ENCODE data around the gene MMP17.

DNA sequence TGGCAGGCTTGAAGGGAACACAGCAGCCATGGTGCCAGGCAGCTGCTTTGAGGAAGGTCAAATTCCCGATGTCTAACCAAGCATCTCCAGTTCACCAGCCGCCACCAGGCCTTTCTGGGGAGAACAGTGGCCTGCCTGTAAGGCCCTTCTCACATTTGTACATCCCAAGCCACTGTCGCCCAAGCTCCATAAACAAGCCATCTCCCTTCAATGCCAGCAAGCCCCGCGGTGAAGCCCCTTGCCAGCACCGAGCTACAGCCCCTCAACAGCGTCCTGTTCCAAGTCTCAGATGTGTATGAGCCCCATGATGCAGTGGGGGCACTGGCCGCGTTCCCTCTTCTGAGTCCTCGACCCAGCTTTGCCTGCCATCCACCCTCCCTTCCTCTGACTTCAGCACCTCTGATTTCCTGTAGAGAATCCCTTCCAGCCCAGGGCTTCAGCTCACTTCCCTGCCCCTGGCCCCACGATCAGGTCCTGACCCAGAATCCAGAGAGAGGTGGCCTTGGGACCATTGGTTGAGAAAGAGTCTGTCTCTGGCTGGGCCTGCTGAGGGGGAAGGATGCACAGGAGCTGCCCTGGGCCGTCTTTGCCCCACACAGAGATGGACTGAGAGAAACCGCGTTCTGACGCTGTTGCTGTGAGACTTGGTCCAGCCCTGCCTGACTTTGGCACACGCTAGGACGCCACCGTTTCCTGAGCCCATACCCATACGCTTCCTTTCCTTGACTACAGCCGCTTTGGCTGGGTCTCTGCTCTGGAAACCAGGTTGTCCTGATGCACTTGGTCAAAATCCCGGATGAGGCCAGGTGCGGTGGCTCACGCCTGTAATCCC is 1.9 kb upstream of the MMP17 start:
- TF ChIP-seq EP300 (IDR thresholded peaks at IDR 0.05), result no peak
- TF ChIP-seq POLR2A (IDR thresholded peaks at IDR 0.05), result no peak
- no peak for TF ChIP-seq POLR2AphosphoS5 (IDR thresholded peaks at IDR 0.05)
- TF ChIP-seq, protein P1, sequence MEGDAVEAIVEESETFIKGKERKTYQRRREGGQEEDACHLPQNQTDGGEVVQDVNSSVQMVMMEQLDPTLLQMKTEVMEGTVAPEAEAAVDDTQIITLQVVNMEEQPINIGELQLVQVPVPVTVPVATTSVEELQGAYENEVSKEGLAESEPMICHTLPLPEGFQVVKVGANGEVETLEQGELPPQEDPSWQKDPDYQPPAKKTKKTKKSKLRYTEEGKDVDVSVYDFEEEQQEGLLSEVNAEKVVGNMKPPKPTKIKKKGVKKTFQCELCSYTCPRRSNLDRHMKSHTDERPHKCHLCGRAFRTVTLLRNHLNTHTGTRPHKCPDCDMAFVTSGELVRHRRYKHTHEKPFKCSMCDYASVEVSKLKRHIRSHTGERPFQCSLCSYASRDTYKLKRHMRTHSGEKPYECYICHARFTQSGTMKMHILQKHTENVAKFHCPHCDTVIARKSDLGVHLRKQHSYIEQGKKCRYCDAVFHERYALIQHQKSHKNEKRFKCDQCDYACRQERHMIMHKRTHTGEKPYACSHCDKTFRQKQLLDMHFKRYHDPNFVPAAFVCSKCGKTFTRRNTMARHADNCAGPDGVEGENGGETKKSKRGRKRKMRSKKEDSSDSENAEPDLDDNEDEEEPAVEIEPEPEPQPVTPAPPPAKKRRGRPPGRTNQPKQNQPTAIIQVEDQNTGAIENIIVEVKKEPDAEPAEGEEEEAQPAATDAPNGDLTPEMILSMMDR (IDR thresholded peaks at IDR 0.05), result no peak
